ENCODE results near the gene MRPL11.

DNA sequence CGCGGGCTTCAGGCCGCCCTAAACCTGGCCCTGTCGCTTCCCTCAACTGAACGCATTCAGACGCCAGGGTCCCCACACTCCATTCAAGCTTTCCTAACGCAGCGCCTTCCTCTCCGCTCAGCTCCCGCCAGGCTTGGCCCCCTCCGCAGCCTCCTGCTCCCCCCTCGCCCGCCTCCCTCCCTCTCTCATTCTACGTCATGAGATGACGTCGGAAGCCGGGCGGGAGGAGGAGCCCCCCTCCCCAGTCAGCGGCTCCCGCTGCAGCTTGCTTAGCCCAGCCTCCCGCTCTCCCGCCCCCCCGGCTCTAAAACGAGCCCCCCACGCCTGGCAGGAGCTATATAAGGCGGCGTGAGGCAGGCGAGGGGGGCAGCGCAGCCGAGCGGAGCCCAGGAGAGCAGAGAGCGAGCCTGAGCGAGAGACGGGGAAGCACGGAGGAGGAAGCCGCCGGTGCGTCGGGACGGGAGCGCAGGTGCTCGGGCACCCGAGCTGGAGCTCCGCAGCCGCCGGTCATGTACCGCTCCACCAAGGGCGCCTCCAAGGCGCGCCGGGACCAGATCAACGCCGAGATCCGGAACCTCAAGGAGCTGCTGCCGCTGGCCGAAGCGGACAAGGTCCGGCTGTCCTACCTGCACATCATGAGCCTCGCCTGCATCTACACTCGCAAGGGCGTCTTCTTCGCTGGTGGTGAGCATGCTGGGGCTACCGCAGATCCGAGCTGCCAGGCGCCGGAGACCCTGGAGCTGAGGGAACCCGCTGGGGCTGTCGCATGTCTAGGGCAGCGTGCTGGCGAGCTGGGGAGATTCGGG lies 17.8 kb downstream of the MRPL11 start, which contains the start of gene NPAS4:
- TF ChIP-seq HOXA5 (CRISPR knock-in tag; IDR thresholded peaks at IDR 0.05) (no peak), ESRRA (CRISPR knock-in tag; IDR thresholded peaks at IDR 0.05; ENCODE audit: low read depth) (no peak), JUND (CRISPR knock-in tag; IDR thresholded peaks at IDR 0.05) (no peak), RNF2 (conservative IDR thresholded peaks at IDR 0.05; ENCODE audit: low read depth) (no peak)
- TF ChIP-seq, protein P1, sequence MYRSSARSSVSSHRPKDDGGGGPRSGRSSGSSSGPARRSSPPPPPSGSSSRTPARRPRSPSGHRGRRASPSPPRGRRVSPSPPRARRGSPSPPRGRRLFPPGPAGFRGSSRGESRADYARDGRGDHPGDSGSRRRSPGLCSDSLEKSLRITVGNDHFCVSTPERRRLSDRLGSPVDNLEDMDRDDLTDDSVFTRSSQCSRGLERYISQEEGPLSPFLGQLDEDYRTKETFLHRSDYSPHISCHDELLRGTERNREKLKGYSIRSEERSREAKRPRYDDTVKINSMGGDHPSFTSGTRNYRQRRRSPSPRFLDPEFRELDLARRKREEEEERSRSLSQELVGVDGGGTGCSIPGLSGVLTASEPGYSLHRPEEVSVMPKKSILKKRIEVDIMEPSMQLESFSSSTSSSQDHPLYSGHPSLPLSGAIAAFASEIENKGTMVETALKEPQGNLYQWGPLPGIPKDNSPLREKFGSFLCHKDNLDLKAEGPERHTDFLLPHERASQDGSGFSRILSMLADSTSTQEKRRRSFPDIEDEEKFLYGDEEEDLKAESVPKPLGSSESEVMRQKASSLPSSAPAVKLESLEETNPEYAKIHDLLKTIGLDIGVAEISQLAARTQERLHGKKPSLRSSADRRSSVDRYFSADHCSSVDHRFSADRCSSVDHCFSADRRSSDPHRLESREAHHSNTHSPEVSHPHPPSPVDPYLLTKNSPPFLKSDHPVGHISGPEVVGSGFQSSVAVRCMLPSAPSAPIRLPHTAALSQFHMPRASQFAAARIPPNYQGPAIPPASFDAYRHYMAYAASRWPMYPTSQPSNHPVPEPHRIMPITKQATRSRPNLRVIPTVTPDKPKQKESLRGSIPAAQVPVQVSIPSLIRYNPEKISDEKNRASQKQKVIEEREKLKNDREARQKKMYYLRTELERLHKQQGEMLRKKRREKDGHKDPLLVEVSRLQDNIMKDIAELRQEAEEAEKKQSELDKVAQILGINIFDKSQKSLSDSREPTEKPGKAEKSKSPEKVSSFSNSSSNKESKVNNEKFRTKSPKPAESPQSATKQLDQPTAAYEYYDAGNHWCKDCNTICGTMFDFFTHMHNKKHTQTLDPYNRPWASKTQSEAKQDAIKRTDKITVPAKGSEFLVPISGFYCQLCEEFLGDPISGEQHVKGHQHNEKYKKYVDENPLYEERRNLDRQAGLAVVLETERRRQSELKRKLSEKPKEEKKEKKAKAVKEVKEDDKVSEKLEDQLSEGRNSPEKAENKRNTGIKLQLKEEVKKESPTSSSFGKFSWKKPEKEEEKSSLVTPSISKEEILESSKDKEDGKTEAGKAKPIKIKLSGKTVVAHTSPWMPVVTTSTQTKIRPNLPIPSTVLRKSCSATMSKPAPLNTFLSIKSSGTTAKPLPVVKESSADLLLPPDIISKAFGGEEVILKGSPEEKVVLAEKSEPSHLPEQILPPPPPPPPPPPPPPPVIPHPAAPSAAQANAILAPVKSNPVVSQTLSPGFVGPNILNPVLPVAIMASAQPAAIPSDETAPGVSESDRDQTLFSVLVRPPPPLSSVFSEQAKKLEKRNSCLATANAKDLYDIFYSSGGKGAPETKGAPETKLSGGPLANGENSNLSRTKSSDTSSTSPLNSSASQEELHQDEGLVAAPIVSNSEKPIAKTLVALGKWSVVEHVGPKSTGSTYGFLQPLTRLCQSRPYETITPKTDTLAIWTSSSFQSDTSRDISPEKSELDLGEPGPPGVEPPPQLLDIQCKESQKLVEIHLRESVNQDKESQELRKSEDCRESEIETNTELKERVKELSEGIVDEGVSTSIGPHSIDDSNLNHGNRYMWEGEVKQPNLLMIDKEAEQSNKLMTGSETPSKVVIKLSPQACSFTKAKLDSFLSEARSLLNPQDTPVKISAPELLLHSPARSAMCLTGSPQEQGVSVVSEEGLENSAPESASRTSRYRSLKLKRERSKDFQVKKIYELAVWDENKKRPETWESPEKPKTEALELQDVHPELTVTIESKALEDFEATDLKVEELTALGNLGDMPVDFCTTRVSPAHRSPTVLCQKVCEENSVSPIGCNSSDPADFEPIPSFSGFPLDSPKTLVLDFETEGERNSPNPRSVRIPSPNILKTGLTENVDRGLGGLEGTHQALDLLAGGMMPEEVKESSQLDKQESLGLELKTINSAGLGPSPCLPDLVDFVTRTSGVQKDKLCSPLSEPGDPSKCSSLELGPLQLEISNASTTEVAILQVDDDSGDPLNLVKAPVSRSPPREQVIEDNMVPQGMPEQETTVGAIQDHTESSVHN (CRISPR knock-in tag; IDR thresholded peaks at IDR 0.05), result no peak
- TF ChIP-seq, protein P2, sequence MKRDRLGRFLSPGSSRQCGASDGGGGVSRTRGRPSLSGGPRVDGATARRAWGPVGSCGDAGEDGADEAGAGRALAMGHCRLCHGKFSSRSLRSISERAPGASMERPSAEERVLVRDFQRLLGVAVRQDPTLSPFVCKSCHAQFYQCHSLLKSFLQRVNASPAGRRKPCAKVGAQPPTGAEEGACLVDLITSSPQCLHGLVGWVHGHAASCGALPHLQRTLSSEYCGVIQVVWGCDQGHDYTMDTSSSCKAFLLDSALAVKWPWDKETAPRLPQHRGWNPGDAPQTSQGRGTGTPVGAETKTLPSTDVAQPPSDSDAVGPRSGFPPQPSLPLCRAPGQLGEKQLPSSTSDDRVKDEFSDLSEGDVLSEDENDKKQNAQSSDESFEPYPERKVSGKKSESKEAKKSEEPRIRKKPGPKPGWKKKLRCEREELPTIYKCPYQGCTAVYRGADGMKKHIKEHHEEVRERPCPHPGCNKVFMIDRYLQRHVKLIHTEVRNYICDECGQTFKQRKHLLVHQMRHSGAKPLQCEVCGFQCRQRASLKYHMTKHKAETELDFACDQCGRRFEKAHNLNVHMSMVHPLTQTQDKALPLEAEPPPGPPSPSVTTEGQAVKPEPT (CRISPR knock-in tag; IDR thresholded peaks at IDR 0.05; ENCODE audit: low read depth), result no peak
- TF ChIP-seq, protein P3, sequence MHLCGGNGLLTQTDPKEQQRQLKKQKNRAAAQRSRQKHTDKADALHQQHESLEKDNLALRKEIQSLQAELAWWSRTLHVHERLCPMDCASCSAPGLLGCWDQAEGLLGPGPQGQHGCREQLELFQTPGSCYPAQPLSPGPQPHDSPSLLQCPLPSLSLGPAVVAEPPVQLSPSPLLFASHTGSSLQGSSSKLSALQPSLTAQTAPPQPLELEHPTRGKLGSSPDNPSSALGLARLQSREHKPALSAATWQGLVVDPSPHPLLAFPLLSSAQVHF (CRISPR knock-in tag; IDR thresholded peaks at IDR 0.05), result no peak

All from HepG2 (cell line).